Activated CD8-positive, alpha-beta memory T cell treated with anti-CD3 and anti-CD28 coated beads for 24 hours (primary cell): Measurements from ENCODE around the gene HSPA1L.
"Not testable (repeated sequence)": the region's sequence is repeated elsewhere in the genome, so short reads cannot be mapped to it uniquely, and the experiment has no call there.

Experiments used
- DNase-seq: peaks from one replicate; pipeline ENCODE4 v3.0.0-alpha.2; 2020

The HSPA1L gene

GRCh38 chr6:31811645-31812044 lies 3.4 kb downstream of the HSPA1L start:
- DNase-seq = no peak

GRCh38 chr6:31808599-31808998 lies 6.5 kb downstream of the HSPA1L start:
- DNase-seq = not testable (repeated sequence)

DNA sequence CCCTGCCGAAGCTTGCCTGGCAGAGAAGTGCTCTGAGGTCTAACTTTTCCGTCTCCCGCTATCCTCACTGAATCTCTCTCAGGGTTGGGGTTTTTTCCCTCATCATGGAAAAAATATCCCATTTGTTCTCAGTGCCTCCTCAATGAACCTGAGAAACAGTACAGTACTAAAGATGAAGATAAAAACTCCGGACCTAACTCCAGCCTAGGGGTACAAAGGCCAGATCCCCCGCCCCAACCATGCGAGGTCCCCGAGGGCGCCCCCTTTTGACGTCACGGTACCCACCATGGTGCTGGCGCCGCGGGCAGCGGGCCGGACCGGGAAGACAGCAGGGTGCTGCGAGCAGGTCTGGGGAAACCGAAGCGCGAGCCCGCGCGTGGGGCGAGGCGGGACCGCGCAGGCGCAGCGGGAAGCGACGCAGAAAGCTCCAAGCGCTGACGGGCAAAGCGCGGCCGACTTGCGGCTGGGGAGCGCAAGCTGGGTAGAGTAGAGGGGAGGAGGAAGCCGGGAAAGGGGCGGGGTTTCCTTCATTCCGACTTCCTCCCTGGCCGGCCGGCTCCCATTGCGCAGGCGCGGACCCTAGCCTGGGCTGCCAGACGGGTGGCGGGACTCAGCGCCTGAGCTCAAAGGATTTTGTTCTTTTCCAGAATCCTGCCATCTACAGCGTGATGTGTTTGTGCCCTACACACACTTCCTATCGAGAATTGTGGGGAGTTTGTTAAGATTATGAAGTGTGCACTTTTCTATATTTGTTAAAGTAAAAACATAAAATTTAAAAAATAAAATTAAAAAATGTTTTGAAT lies 8.4 kb downstream of the HSPA1L start, which contains the start of gene LSM2:
LSM2 (minus strand) TSS at position 497 of the 803 bp plus-strand sequence; CDS start at position 288, 209 bp downstream.
- DNase-seq = peak; percentile 98

- peak; percentile 68 for DNase-seq
Observed at GRCh38 chr6:31805939-31806469, 9.1 kb downstream of the HSPA1L start.

DNA sequence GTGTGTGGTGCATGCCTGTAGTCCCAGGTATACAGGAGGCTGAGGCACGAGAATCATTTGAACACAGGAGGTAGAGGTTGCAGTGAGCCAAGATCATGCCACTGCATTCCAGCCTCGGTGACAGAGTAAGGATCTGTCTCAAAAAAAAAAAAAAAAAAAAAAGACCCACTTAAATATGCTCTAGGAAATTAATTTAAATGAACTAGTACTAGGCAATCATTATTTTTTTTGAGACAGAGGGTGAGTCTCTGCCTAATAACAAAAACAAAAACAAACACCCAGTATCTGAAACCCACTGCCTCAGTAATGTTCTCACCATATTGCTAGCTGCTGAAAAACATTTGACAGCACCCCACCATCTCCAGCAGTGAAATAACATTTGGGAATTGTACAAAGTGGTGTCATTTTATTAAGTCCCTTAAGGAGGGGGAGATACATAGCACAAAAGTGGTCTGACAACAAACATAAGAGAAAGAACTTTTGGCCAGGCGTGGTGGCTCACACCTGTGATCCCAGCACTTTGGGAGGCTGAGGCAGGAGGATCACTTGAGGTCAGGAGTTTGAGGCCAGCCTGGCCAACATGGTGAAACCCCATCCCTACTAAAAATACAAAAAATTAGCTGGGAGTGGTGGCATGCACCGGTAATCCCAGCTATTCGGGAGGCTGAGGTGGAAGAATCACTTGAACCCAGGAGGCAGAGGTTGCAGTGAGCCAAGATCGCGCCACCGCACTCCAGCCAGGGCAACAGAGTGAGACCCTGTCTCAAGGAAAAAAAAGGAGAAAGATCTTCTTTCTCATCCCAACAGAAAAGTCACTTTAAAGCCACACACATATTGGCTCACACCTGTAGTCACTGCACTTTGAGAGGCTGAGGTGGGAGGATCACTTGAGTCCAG lies 13.8 kb downstream of the HSPA1L start:
- DNase-seq = not testable (repeated sequence)

DNA sequence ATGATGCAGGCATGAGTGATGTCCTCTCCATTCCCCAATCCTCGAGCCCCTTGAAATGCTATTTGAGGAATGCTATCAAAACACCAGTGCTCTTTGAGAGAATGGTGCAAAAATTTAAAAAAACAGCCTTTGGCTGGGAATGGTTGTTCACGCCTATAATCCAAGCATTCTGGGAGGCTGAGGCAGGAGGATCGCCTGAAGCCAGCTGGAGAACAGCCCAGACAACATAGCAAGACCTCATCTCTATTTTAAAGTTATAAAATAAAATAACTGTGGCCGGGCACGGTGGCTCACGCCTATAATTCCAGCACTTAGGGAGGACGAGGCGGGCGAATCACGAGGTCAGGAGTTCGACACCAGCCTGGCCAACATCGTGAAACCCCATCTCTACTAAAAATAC lies 15.3 kb downstream of the HSPA1L start:
- DNase-seq = no peak

- DNase-seq = no peak
Observed at GRCh38 chr6:31797588-31797987, 17.5 kb downstream of the HSPA1L start.

GRCh38 chr6:31796993-31797385 lies 18.1 kb downstream of the HSPA1L start:
- DNase-seq = no peak

GRCh38 chr6:31795616-31796298 lies 19.3 kb downstream of the HSPA1L start, which contains the start of gene VARS1:
Gene VARS1 (minus strand): TSS chr6:31795752. CDS start chr6:31795217, 535 bp downstream.
- DNase-seq = peak; percentile 95

DNA sequence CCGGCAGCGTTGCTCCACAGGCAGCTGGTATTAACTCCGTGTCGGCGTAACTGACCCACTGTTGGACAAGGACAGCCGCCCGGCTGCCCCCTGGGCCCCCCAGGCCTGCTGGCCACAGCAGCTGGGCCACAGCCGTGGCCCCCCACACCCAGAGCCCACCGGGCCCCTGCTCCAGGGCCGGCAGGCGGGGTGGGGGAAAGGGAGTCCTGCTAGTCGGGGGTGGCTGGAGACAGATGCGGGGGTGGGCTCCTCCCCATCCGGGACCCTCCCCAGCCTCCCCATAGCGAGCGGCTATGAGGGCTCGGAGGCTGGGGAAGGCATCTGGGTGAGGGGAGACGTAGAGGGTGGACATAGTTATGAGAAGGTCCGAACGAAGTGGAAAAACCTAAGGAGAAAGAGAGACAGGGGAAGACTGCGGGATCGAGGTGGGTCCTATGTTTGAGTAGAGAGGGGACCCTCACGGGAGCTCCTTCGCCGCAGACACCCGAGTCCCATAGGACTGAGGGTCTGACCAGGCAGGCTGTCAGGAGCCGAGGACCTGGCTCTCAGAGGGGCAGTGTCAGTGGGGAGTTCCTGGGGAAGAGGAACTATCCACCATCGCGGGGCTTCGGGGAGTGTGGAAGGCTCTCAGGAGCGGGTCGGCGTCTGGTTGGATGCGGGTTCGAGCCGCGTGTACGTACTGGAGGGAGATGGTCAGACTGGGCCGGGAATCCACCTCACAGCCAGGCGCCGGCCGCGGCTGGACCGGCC lies 20.0 kb downstream of the HSPA1L start:
- peak; percentile 88 for DNase-seq

GRCh38 chr6:31794294-31794865 lies 20.7 kb downstream of the HSPA1L start:
- DNase-seq = no peak

GRCh38 chr6:31793927-31794245 lies 21.2 kb downstream of the HSPA1L start:
- not testable (repeated sequence) for DNase-seq

DNA sequence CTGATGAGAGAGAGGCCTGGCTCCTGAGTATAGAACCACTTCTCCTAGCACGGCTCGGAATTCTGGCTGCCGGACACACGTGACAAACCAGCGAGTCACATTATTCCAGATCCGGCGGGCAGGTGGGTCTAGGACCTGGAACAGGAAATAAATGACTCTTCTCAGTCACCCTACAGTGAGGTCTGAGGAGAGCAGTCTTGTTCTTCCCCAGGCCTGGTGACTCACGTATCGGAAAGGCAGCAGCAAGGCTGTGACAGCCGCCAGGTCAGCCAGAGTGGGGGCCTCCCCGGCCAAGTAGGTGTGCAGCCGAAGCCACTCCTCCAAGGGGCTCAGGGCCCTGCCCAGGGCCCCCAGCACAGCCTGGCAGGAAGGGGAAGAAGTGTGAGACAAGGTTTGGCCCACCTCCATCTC lies 22.3 kb downstream of the HSPA1L start:
- DNase-seq = no peak

DNA sequence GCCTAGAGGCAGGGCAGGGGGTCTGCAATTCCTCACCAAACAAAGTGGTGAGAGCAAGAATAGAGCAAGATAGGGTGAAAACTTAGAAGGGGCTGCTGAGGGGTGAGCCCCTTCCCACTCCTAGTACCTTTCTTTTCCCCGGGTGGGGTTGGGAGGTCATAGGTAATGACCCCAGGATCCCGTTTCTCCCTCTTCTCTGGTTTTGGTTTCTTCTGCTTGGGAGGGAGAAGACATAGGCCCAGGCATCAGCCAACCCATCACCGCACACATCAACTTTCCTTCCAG lies 23.1 kb downstream of the HSPA1L start:
- no peak for DNase-seq

DNA sequence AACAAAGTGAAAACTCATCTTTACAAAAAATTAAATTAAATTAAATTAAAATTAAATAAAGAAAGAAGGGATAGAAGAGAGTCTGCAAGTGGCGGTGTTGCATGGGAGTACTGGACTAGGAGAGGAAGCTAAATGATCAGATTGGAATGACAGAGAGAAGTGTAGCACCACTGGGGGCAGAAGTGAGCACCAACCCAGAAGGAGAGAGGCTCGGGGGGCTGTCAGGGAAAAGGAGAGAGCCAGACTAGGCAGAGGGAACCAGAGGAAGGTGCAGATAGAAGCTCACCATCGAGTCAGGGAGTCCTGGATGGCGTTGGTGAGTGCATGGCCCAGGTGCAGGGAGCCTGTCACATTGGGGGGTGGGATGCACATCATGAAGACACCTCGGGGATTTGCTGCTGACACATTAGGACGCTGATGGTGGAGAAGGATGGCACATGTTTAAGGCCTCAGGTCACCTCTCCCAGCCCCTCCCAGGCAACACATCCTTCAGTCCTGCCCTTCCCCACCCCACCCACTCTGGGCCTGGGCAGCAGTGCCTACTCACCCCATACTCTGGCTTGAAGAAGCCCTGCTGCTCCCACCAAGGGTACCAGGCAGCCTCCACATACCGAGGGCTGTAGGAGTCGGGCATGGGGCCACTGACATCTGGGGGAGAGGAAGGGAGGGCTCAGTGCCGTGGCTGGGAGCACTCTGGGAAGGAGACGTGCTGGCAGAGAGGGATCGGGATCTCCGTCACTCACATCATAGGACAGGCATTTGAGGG lies 23.6 kb downstream of the HSPA1L start:
- no peak for DNase-seq

DNA sequence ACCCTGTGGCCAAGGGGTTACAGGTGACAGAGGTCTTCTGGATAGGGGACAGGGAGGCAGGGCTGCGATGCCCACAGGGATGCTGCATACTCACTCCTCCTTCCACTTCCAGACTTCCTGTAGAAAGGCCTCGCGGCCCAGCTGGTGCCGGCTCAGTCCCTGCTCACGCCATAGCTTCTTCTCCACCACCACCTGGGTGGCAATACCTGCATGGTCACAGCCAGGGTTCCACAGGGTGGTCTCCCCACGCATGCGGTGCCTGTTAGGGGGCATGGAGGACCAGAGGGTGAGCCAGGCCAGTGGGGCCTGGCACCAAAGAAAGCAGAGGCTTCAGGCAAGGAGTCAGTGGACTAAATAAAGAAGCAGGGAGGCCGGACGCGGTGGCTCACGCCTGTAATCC lies 29.6 kb downstream of the HSPA1L start:
- no peak for DNase-seq

DNA sequence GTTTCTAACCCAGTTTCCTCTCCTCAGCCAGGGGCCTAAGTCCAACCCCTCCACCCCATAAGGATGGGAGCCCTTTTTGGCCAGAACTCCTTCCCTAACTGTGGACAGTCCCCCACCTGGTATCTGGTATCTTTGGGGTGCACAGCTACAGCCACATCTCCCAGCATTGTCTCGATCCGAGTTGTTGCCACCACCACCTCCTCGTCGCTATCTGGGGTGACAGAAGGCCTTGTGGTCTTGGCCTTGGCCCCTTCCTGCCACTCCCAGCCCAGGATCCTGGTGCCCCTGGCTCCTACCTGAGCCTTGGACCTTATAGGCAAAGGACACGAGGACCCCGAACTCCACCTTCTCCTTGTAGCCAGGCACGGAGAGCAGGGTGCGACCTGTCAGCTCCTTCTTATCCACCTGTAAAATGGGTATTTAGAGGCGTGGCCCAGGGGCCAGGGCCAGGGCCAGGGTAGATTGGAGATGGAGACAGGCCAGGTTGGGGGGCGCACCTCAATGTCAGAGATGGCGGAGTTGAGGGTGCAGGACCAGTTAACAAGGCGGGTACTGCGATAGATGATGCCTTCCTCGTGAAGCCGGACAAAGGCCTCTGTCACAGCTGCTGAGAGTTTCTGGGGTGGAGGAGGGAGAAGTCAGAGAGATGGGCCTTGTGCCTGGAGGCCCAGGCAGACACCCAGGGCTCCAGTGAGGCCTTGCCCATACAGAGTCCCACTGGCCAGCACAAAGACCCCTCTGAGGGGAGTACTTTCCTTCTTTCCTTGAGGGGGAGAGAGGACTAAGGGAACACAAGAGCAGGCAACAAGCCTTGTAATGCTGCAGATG lies 30.8 kb downstream of the HSPA1L start:
- DNase-seq = no peak

DNA sequence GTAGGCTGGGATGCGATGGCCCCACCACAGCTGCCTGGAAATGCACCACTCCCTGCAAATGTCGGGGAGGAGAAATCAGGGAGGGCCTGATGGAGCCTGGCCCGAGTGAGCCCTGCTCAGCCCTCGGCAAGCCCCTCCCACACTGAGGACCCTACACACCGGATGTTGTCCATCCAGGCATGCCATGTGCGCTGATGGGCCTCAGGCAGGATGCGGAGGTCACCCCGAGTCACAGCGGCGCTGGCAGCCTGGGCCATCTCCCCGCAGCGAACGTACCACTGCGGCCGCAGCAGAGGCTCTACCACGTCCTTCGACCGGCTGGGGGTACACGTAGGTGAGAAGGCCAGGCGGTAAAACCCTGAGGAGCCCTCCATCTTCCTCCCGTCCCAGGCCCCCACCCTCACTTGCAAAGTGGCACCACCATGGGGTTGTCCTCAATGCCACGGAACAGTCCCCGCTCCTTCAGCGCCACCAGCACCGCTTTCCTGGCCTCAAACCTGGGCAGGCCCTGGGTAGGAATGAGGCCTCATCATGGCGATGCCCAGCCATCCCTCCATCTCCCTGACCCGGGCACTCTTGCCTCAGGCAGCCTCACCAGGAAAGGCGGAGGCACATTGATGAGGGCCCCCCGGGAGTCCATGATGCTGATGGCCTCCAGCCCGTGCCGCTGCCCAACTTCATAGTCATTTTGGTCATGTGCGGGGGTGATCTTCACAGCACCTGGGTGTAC lies 32.8 kb downstream of the HSPA1L start:
- DNase-seq = no peak
